ENCODE results near the gene INAFM1.

Gene INAFM1

DNA sequence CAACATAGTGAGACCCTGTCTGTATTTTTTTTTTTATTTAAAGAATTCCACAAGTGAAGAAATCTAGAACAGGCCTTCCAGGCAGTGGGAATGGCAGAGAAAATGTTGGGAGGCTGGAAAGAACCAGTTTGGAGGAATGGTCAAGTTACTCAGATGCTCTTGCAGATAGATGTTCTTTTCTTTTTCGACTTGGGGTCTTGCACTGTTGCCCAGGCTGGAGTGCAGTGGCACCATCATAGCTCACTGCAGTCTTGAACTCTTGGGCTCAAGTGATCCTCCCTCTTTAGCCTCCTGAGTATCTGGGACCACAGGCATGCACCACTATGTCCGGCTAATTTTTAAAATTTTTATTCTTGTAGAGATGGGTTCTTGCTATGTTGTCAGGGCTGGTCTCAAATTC lies 35.6 kb downstream of the INAFM1 start:
- DNase-seq (ENCODE audit: low read depth), result no peak

DNA sequence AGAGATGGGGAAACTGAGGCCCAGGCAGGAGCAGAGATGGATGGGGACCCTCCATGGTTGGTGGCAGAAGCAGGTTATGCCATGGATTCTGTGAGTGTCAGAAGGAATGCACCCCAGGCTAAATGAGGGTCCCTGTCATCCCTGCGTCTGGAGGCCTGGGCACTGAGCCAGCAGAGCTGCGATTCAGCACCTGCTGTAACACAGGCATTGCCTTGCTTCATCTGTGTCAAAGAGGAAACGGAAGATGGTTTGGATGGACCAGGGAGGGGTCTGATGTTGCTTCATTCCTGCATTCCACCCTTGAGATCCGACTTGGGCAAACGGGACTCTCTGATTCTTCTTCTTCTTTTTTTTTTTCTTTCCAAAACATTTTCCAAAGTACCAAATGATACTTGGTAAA lies 36.1 kb downstream of the INAFM1 start:
- no peak for DNase-seq (ENCODE audit: low read depth)

DNA sequence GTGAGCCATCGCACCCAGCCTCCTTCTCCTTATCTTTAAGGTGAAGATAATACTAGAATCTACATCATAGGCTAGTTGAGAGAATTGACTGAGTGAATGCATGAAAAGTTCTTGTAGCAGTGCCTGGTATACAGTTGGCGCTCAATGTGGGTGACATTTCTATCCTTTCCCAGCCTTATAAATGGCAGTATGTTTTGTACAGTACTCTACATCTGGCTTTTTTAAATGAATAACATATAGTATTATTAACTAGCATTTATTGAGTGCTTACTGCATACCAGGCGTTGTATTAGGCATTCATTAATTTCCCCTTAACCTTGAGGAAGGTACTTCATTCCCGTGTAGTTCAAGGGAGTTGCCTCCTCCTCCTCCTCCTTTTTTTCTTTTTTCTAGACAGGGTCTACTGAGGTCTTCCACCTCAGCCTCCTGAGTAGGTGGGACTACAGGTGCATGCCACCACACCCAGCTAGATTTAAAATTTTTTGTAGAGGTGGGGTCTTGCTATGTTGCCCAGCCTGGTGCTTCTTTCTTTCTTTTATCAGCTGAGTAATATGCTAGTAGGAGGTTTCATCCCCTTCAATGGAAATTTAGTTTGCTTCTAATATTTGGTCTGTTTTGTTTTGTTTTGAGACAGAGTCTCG lies 37.8 kb downstream of the INAFM1 start:
- DNase-seq (ENCODE audit: low read depth), result no peak

DNA sequence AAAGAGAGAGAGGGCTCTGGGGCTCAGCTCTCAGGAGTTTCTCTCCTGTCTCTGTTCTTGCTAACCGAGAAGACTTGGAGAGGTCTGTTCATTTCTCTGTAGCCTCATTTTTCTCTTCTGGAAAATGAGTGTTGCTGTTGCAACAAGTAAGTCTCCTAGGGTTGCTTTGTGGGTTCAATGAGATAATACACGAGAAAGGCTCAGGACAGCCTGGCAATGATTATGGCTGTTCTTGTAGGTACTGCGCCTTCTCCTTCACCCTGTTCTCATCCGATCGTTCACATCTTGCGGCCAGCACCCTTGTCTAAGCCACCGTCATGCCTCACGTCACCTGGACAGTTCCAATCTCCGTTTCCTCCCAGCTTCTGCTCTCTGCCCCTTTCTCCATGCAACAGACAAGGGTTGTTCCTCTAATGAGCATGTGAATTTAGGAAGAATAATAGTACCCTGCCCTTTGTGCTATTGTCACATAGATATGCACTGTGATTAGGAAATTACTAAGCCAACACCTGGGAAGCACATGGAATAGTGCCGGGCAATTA lies 39.1 kb downstream of the INAFM1 start:
- no peak for DNase-seq (ENCODE audit: low read depth)

DNA sequence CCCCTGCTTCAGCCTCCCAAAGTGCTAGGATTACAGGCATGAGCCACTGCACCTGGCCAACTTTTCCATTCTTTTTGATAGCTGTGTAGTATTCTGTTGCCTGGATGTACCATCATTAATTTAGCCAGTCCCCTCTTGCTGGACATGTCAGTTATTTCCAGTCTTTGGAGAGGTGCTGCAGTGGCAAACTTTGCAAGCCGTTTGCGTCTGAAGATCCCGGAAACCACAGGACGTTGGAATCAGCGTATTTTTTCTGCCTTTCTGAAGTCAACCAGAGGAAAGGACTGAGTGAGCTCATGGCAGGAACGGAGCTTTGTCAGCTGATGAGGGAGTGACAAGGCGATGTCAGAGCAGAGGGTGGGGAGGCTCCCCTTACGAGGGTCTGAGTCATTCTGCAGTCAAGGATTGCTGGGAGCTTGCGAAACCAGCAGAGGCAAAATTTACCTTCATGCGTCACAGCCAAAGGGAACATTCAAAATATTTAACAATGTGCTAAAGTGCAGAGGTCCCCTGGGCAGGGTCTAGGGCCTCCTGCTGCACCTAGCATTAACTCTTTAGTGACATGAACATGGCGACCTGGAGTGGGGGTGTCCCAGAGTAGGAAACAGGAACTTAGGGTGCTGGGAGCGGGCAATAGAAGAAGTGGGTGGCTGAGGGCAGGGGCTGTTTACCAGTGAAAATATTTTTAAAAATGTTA lies 40.6 kb downstream of the INAFM1 start:
- DNase-seq (ENCODE audit: low read depth), result peak; percentile 12

DNA sequence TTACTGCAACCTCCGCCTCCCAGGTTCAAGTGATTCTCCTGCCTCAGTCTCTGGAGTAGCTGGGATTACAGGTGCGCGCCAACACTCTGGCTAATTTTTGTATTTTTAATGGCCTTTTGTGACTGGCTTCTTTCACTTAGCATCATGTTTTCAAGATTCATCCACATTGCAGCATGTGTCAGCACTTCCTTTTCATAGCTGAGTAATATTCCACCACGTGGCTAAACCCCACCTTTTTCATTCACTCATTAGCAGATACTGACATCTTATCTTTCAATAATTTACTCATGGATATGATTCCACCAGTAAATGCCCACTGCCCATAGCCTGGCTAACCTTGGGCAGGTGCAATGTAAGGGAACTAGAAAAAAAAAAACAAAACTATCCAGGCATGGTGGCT lies 41.8 kb downstream of the INAFM1 start:
- DNase-seq (ENCODE audit: low read depth), result no peak

DNA sequence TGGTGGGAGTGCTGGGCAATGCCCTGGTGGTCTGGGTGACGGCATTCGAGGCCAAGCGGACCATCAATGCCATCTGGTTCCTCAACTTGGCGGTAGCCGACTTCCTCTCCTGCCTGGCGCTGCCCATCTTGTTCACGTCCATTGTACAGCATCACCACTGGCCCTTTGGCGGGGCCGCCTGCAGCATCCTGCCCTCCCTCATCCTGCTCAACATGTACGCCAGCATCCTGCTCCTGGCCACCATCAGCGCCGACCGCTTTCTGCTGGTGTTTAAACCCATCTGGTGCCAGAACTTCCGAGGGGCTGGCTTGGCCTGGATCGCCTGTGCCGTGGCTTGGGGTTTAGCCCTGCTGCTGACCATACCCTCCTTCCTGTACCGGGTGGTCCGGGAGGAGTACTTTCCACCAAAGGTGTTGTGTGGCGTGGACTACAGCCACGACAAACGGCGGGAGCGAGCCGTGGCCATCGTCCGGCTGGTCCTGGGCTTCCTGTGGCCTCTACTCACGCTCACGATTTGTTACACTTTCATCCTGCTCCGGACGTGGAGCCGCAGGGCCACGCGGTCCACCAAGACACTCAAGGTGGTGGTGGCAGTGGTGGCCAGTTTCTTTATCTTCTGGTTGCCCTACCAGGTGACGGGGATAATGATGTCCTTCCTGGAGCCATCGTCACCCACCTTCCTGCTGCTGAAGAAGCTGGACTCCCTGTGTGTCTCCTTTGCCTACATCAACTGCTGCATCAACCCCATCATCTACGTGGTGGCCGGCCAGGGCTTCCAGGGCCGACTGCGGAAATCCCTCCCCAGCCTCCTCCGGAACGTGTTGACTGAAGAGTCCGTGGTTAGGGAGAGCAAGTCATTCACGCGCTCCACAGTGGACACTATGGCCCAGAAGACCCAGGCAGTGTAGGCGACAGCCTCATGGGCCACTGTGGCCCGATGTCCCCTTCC lies 45.5 kb downstream of the INAFM1 start:
- DNase-seq (ENCODE audit: low read depth), result no peak

DNA sequence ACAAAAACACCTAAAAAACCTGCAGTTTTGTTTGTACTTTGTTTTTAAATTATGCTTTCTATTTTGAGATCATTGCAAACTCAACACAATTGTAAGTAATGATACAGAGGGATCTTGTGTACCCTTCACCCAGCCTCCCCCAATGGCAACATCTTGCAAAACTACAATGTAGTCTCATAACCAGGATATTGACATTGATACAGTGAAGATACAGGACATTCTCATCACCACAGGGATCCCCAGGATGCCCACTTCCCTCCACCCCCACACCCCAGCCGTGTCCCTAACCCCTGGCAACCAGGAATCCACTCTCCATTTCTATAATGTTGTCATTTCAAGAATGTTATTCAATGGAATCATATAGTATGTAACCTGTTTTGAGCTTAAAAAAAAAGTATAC lies 46.9 kb downstream of the INAFM1 start:
- DNase-seq (ENCODE audit: low read depth), result no peak

DNA sequence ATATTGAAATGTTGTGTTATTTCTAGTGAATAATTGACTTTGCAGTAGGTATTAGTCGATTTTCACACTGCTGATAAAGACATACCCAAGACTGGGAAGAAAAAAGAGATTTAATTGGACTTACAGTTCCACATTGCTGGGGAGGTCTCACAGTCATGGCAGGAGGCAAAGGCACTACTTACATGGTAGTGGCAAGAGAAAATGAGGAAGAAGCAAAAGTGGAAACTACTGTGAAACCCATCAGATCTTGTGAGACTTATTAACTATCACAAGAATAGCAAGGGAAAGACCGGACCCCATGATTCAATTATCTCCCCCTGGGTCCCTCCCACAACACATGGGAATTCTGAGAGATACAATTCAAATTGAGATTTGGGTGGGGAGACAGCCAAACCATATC lies 47.4 kb downstream of the INAFM1 start:
- no peak for DNase-seq (ENCODE audit: low read depth)

DNA sequence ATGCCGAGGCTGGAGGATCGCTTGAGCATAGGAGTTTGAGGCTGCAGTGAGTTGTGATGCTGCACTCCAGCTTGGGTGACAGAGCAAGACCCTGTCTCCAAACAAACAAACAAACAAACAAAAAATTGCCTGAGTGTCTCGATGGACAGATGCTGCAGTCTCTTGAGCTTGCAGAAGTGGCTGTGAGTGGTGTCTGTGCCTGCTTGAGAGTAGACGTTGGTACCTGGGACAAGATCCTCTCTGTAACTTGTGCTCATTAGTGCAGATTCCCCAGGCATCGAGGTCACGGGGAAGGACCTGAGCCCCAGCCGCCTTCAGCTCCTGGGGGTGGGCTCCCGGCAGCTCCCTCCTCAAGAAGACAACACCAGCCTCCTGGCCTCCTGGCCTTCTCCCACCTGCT lies 48.7 kb downstream of the INAFM1 start:
- DNase-seq (ENCODE audit: low read depth), result no peak

DNA sequence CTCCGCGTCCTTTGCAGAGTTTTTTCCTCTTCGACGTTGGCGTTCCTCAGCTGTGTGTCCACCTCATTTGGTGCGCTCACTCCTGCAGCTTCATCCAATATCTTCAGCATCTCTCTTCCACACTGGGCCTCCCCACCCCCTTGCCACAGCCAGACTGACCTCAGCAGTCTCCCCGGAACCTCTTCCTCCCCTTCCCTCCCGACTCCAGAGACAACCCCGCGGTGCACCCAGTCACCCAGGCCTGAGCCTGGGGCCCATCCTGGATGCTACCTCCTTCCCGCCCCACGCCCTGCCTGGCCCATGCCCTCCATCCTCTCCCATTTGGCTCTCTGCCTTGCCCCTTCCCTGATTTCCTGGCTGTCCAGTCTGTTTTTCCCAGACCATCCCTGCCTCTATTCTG lies 49.2 kb downstream of the INAFM1 start:
- DNase-seq (ENCODE audit: low read depth), result no peak

DNA sequence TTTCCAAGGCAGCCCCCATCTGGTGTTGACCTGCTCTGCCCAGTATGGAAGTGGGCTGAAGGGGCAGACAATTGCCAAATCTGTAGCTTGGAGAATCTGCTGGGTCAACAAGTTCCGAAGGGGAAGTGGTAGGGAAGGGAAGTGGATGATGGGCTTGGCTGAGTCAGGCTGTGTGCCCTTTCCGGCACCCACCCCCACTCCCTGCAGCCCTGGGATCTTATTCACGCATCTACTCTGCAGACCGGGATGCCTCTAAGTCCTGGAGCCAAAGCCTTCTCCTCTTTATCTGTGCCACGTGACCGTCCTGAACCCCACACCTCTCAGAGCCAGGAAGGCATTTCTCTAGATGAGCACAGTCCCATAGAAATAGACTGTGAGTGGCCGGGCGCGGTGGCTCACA lies 49.8 kb downstream of the INAFM1 start:
- DNase-seq (ENCODE audit: low read depth), result no peak

All from activated T-cell treated with anti-CD3 and anti-CD28 coated beads for 24 hours (primary cell).